Panc1 (cell line): ENCODE measurements around the gene DPEP2. TPM values are rescaled to one million over a fixed set of nuclear protein-coding genes. Genes with fewer than 3 reads are reported as not detected.

Source experiments
- ATAC-seq: fragments of 200-7000 bp; cut with Tn5 transposase; 2 replicates; pipeline ENCODE4 v1.9.1; 2020; ENCODE audit warnings: mild to moderate bottlenecking, moderate library complexity
- BruUV-seq: library from RNA; stranded (reverse); fragments of 400-500 nt; replicated peaks from 2 replicates; lab custom pipeline; 2021; lab: Mats Ljungman, UMichigan
- CTCF ChIA-PET: fragments of 300-600 bp; sonication (Branson Sonifier 250); formaldehyde crosslinking; loops from one replicate; lab custom pipeline; 2022; ENCODE audit warnings: antibody characterized with exemption; lab: Charles Lee
- POLR2A ChIA-PET: fragments of 300-600 bp; sonication (Branson Sonifier 250); formaldehyde crosslinking; loops from one replicate; lab custom pipeline; 2022; ENCODE audit warnings: antibody characterized with exemption; lab: Charles Lee
- DNase-seq: peaks from one replicate; pipeline ENCODE4 v3.0.0-alpha.2; 2010; ENCODE audit warnings: low read depth, low spot score
- H3K27ac ChIP-seq: 2 replicates; pipeline ENCODE4 v1.5.1; 2011; ENCODE audit warnings: mild to moderate bottlenecking, low read length, inconsistent platforms
- H3K27me3 ChIP-seq: fragments of 200-500 bp; sonication (Bioruptor generic); 2 replicates; pipeline ENCODE4 v1.6.0; 2014; ENCODE audit warnings: low read length, inconsistent platforms; ENCODE audit not compliant: control insufficient read depth, insufficient read depth
- H3K36me3 ChIP-seq: fragments of 200-500 bp; sonication (Bioruptor generic); 2 replicates; pipeline ENCODE4 v1.5.1; 2014; ENCODE audit warnings: inconsistent platforms, mild to moderate bottlenecking, low read length, moderate library complexity; ENCODE audit not compliant: control insufficient read depth, insufficient read depth
- H3K4me1 ChIP-seq: 2 replicates; pipeline ENCODE4 v1.5.1; 2011; ENCODE audit warnings: inconsistent platforms, mild to moderate bottlenecking, low read length, moderate library complexity; ENCODE audit not compliant: control insufficient read depth, insufficient read depth
- H3K4me3 ChIP-seq, 2 experiments: 2 replicates each; pipeline ENCODE4 v1.5.1; 2011 to 2012; ENCODE audit warnings: low read depth in 2 of 2, low read length in 2 of 2, mild to moderate bottlenecking in 2 of 2, inconsistent platforms in 1 of 2, moderate library complexity in 1 of 2
- H3K9me3 ChIP-seq: fragments of 200-500 bp; sonication (Bioruptor generic); 2 replicates; pipeline ENCODE4 v1.5.1; 2014; ENCODE audit warnings: low read depth, mild to moderate bottlenecking, inconsistent platforms, low read length, moderate library complexity; ENCODE audit not compliant: control insufficient read depth, insufficient read depth
- POLR2AphosphoS5 ChIP-seq: IDR thresholded peaks from 2 replicates; pipeline ENCODE4 v1.6.1; 2012; ENCODE audit warnings: mild to moderate bottlenecking, low read depth, low read length, moderate library complexity
- SIN3A ChIP-seq: IDR thresholded peaks from 2 replicates; pipeline ENCODE4 v1.6.1; 2012; ENCODE audit warnings: low read depth, mild to moderate bottlenecking, low read length, moderate library complexity, borderline replicate concordance; ENCODE audit not compliant: insufficient read depth
- TCF7L2 ChIP-seq: IDR thresholded peaks from 2 replicates; pipeline ENCODE4 v1.6.1; 2011; ENCODE audit warnings: mild to moderate bottlenecking, low read depth, low read length, inconsistent platforms
- in situ Hi-C: cut with HindIII; loops from 2 replicates; pipeline ENCODE4 v1.10.0; 2016; ENCODE audit warnings: low sequenced_read_pairs, low pct_unique_long_range_greater_than_20kb
- intact Hi-C: fragments of 100-400 bp; cut with micrococcal nuclease; formaldehyde crosslinking; loops from one replicate; pipeline ENCODE4 v1.10.0; 2022; ENCODE audit not compliant: unreplicated experiment
- total RNA-seq: library from RNA; stranded (reverse); gene quantifications from one replicate; pipeline ENCODE4 v1.2.1, GENCODE V29; 2021; ENCODE audit not compliant: unreplicated experiment
- TF ChIP-seq, protein P1 (sequence below): fragments of 450-650 bp; IDR thresholded peaks from 2 replicates; pipeline ENCODE4 v1.5.1; 2017; ENCODE audit warnings: mild to moderate bottlenecking
- TF ChIP-seq, protein P2 (sequence below), 2 experiments: IDR thresholded peaks; 2 replicates each; pipeline ENCODE4 v1.6.1; 2011 to 2012; ENCODE audit warnings: low read depth in 2 of 2, control low read depth in 1 of 2, low read length in 1 of 2, mild to moderate bottlenecking in 1 of 2, moderate library complexity in 1 of 2; ENCODE audit not compliant: insufficient read depth in 1 of 2

DPEP2 gene
- total RNA-seq, 1 experiment from 2014 or later, result not detected

DNA sequence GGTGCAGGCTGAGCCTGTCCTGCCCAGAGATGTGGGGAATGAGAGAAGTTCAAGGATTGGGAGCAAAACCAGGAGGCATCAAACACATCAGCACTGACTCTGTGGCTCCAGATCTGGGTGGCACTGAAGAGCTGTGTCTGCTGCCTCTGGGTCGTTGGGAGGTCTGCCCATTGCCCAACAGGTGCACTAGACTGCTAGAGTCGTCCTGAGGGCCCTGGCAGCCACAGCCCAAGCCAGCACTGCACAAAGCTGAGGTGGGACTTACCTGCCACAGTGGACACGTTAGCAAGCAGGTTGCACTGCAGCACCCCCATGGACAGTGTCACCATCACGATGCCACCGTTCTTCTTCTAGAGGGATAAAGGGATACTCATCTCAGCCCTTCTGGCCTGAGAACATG lies 22.3 kb downstream of the DPEP2 start:
- ChIA-PET CTCF (no interaction called here), POLR2A (no interaction called here)
- H3K4me1 ChIP-seq, result no peaks in the 10 kb centered on the region
- intact Hi-C loops, result no loop called here
- no peak for ATAC-seq
- H3K36me3 ChIP-seq, result no peaks in the 10 kb centered on the region
- H3K9me3 ChIP-seq, result no peaks in the 10 kb centered on the region
- DNase-seq, result no peak
- no TSS peak for BruUV-seq
- no peaks in the 10 kb centered on the region for H3K27me3 ChIP-seq
- in situ Hi-C loops, result no loop called here
- no peak for TF ChIP-seq POLR2AphosphoS5
- TF ChIP-seq, protein P1, sequence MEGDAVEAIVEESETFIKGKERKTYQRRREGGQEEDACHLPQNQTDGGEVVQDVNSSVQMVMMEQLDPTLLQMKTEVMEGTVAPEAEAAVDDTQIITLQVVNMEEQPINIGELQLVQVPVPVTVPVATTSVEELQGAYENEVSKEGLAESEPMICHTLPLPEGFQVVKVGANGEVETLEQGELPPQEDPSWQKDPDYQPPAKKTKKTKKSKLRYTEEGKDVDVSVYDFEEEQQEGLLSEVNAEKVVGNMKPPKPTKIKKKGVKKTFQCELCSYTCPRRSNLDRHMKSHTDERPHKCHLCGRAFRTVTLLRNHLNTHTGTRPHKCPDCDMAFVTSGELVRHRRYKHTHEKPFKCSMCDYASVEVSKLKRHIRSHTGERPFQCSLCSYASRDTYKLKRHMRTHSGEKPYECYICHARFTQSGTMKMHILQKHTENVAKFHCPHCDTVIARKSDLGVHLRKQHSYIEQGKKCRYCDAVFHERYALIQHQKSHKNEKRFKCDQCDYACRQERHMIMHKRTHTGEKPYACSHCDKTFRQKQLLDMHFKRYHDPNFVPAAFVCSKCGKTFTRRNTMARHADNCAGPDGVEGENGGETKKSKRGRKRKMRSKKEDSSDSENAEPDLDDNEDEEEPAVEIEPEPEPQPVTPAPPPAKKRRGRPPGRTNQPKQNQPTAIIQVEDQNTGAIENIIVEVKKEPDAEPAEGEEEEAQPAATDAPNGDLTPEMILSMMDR, result no peak
- TF ChIP-seq, protein P2, sequence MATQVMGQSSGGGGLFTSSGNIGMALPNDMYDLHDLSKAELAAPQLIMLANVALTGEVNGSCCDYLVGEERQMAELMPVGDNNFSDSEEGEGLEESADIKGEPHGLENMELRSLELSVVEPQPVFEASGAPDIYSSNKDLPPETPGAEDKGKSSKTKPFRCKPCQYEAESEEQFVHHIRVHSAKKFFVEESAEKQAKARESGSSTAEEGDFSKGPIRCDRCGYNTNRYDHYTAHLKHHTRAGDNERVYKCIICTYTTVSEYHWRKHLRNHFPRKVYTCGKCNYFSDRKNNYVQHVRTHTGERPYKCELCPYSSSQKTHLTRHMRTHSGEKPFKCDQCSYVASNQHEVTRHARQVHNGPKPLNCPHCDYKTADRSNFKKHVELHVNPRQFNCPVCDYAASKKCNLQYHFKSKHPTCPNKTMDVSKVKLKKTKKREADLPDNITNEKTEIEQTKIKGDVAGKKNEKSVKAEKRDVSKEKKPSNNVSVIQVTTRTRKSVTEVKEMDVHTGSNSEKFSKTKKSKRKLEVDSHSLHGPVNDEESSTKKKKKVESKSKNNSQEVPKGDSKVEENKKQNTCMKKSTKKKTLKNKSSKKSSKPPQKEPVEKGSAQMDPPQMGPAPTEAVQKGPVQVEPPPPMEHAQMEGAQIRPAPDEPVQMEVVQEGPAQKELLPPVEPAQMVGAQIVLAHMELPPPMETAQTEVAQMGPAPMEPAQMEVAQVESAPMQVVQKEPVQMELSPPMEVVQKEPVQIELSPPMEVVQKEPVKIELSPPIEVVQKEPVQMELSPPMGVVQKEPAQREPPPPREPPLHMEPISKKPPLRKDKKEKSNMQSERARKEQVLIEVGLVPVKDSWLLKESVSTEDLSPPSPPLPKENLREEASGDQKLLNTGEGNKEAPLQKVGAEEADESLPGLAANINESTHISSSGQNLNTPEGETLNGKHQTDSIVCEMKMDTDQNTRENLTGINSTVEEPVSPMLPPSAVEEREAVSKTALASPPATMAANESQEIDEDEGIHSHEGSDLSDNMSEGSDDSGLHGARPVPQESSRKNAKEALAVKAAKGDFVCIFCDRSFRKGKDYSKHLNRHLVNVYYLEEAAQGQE (IDR thresholded peaks at IDR 0.05; ENCODE audit: insufficient read depth in 1 of 2, low read depth in 2 of 2, low read length in 1 of 2), result no peak
- TF ChIP-seq SIN3A, result no peak
- no peak overlapping the region for H3K4me3 ChIP-seq
- no peak overlapping the region for H3K27ac ChIP-seq

DNA sequence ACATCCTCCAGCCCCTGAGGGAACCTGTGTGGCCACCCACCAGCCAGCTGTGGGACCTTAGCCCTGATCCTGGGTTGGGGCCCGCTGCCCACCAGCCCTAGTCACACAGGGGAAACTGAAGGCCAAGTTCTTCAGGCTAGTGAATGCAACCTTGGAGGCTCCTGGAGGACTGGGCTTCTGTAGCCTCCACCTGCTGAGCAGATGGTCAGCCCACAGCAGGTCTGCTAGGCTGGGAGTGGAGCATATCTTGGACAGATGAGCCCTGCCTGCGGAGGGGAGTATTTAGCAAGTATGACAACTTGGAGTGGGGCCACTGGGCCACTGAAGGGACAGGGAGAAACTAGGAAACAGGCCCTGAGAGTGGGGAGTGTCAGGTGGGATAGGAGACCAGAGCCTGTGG lies 23.1 kb downstream of the DPEP2 start:
- DNase-seq, result no peak
- in situ Hi-C loops (no loop called here), intact Hi-C loops (no loop called here)
- no peak for ATAC-seq
- H3K4me1 ChIP-seq, result no peaks in the 10 kb centered on the region
- H3K4me3 ChIP-seq, result no peak overlapping the region
- no peaks in the 10 kb centered on the region for H3K27me3 ChIP-seq
- H3K36me3 ChIP-seq, result no peaks in the 10 kb centered on the region
- CTCF ChIA-PET, result no interaction called here
- TF ChIP-seq TCF7L2 (no peak), POLR2AphosphoS5 (no peak), SIN3A (no peak)
- TF ChIP-seq, protein P1, result no peak
- TF ChIP-seq, protein P2 (IDR thresholded peaks at IDR 0.05; ENCODE audit: insufficient read depth in 1 of 2, low read depth in 2 of 2, low read length in 1 of 2), result no peak
- no peaks in the 10 kb centered on the region for H3K9me3 ChIP-seq
- H3K27ac ChIP-seq, result no peak overlapping the region
- POLR2A ChIA-PET, result no interaction called here
- no TSS peak for BruUV-seq
